COLO829 (cell line): ENCODE results near the gene THRB.

Experiments
- DNase-seq: peaks from one replicate; pipeline ENCODE4 v3.0.0; 2012; ENCODE audit warnings: low spot score

Gene THRB

DNA sequence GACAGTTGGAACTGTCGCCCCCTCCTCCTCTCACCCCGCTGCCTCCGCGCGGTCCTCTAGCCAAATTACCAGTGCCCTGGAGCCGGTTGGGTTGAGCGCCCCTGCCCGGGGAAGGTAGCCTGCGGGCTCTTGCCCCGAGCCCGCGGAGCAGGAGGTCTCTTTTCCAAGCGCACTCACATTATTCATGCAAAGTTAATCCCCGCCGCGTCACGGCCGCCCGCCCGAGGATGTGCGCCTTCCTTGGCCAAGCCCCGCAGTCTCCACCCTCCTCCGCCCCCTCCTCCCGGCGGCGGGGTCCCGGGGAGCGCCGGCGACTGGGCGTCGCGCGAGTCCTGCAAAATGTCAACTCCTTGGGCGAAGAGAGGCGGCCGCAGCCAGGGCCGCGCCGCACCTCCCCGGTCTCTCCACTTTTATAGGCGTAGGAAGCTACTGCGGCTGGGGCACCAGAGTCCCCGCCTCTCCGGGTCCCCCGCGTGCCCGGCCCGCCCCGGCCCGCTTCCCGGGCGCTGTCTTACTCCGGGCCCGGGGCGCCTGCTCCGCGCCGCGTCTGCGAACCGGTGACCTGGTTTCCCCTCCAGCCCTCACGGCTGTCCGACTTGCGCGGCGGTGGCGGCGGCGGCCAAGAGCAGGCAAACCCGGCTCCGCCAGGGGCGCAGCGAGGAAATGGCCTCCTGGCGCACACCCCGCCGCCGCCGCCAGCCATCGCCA, at the start of gene THRB:
THRB (minus strand) TSS at position 233 of the 708 bp plus-strand sequence.
- no peak for DNase-seq

DNA sequence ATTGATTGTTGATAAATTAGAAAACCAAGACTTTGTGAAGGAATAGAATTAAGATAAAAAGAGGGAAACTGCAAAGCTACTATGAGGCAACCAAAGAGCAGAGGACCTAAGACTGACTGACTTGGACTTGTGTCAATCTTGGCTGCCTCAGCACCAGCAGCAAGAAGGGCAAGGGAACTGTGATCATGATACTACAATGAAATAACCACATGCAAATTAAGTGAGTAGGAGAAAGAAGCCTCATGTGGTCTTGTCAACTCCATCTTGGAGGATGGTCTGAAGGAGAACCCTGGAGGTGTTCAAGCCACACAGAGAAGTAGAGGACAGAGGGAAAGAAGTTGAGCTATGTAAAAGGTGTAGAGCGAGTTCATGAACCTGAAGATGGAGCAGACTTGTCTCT, 47.3 kb upstream of the THRB start:
- DNase-seq: no peak

- DNase-seq: no peak
Observed at GRCh38 chr3:24540821-24541220, 46.2 kb upstream of the THRB start.

DNA sequence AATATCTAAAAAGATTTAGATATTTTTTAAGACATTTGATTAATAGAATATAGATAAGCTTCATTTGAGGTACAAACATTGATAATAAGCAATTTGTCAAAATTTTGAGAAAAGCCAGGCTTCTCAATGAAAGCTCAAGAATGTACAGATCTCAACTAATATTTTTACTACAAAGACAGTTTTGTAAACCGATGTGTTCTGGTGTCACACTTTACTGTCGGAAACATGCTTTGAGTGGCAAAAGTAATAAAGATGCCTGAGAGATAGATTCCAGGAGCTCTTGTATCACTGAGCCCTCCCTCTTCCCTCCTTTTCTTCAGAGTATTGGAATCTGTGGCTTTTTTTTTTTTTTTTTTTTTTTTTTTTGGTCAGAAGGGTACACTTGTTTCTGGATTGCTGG, 45.0 kb upstream of the THRB start:
- DNase-seq: no peak

DNA sequence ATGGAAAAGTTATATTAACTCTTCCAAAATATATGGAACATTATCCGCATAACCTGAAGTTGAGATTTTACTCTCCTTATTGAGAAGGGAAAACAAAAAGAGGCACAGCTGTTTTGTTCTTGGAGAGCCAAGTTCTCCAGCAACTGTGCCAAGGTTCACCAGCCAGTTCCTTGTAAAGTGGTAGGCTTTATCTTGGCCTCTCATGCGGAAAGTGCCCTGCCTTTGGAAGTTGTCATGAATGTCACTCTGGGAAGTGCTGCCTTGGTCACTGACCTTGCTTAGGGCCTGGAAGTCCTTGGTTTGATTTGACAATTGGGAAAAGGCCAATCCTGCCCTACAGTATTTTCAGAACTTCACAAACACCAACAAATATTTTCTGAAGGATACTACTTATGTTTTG, 44.2 kb upstream of the THRB start:
- no peak for DNase-seq

GRCh38 chr3:24533561-24534193, 39.0 kb upstream of the THRB start:
- DNase-seq: no peak

- DNase-seq: no peak
Observed at GRCh38 chr3:24530471-24530870, 35.8 kb upstream of the THRB start.

- DNase-seq: no peak
Observed at GRCh38 chr3:24529210-24529609, 34.6 kb upstream of the THRB start.

DNA sequence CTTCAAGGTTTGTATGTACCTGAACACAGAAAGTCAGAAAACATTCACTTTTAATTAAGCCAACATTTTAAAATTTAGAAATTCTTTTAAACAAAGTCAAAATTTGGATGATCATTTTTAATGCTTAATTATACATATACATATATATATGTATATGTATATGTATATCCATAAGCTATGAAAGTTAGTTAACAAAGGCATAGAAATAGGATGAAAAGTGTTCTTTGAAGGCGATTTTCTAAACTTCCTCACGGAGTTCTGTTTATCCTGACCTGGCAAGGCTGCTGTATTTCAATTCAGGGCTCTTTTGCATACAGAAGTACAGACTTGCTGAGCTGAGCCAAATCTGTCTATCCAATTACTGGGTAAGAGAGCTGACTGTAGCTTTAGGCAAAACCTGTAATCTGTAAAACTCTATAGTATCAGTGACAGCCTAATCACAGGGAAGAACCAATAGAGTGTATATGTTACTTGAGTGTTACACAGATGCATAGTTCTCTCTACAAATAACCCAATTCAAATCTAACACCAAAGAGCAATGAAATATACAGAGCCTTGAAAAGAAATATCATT, 32.1 kb upstream of the THRB start:
- no peak for DNase-seq

- no peak for DNase-seq
Observed at GRCh38 chr3:24525557-24525956, 30.9 kb upstream of the THRB start.

DNA sequence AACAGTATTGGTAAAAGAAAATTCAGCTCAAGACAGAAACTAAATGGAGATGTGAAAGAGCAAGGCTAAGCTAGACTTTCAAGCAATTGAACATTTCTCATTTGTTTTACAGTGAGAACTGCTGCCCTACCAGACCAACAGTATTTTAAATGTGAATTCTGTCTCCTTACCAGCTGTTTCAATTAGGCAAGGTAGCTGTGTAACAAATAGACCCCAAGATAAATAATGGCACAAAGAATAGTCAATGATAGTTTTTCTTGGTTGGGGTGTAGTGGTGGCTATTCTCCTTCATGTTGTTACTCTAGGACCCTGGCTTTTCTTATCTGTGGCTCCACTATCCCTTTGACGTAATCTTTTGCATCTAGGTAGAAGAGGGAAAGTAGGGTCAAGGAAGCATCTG, 30.4 kb upstream of the THRB start:
- no peak for DNase-seq

GRCh38 chr3:24523988-24524727, 29.5 kb upstream of the THRB start:
- DNase-seq: no peak

DNA sequence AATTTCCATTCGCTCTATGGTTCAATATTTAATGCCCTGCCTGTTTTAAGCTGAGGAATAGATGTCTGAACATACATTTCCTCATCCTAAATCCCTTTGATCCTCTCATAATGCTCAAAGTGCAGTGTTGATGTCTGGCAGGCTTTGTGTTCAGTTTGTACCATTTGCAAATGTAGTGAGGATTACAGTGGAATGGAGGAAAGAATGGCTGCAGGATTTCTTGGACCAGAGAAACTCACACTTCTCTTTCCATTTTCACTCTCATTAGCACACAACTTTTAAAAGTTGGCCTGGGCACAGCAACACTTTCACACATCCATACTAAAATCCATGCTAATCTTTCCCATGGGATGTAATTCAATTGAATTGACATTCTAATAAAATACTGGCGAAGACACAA, 28.6 kb upstream of the THRB start:
- DNase-seq: no peak

- no peak for DNase-seq
Observed at GRCh38 chr3:24522146-24522579, 27.5 kb upstream of the THRB start.

- no peak for DNase-seq
Observed at GRCh38 chr3:24521420-24522145, 26.9 kb upstream of the THRB start.

DNA sequence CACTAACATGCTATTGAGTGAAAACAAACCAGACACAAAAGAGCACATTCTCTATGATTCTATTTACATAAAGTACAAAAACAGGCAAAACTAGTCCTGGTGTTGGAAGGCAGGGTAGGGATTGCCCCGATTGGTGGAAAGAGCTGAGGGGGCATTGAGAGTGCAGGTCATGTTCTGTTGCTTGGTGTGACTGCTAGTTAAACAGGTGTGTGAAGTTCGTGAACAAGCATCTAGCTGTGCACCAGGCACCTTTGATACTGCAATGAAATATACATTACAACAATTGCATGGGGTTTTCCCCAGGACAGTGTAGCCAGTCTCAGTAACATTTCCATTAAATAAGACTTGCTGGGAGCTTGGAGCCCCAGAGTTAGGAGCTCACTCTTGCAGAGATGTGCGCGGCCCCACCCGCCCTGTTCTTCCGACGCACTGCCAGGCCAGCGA, 26.3 kb upstream of the THRB start:
- no peak for DNase-seq

DNA sequence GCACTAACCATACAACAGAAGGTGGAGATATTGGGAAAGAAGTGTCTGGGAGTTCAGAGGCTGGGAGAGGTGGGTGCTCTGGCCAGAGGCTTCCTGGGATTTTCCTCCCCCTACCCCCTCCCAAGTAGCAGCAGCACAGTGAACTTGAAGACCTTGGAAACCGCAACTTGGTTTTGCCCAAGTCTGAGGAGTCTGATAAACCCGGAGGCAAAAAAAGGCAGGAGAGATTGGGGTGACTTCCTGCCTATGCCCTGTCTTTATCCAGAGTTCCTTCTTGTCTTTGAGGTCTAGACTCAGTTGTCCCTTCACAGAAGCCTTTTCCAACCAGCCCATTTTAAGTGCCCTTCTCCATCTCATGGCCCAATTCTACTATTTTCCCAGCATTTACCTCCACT, 25.4 kb upstream of the THRB start:
- DNase-seq: no peak

GRCh38 chr3:24519368-24520100, 24.9 kb upstream of the THRB start:
- DNase-seq: no peak

- DNase-seq: no peak
Observed at GRCh38 chr3:24518990-24519367, 24.3 kb upstream of the THRB start.

DNA sequence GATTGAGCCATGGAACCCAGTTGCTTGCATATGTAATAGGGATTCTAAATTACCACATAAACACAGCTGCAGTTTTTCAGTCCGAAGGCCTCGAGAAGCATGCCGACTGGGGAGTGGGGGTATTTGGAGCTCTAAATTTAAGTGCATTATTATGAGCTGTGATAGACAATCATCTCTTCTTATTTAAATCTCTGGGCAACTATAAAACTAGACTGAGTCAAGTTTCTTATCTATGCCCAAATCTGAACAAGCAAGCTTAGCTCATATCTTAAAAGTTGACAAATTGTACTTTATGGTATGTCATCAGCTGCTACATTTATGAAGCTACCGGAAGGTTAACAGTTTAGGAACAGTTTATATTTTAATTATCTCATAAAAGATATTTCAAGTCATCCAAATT, 19.5 kb upstream of the THRB start:
- DNase-seq: no peak

DNA sequence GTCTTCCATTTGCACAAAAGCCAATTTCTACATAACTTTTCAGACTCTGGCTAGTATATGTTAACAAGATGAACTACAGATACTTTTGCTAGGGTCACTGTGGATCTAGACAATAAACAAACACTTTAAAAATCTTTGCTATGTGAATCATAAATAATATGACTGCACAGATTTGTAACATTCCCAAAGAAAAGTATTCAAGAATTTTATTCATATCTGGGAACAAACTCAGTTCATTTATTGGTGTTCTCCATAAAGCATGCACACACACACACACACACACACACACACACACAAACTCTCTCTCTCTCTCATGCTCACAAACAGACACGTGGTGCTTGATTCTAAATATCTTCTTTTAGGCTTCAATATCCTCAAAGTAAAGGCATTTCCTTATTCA, 18.8 kb upstream of the THRB start:
- no peak for DNase-seq
